Epithelial cell of prostate (primary cell): ENCODE measurements around the gene CLSTN3.

Experiments
- DNase-seq: peaks from one replicate; pipeline ENCODE4 v3.0.0-alpha.2; 2011; ENCODE audit warnings: low read depth, low spot score
- H3K27ac ChIP-seq: fragments of 450-650 bp; 2 replicates; pipeline ENCODE4 v1.5.1; 2017; ENCODE audit warnings: mild to moderate bottlenecking

The CLSTN3 gene

GRCh38 chr12:7129872-7130691 lies at the start of gene CLSTN3:
TSS of gene CLSTN3 (plus strand) at chr12:7130371. CDS start at chr12:7130649, 278 bp downstream.
- no peak within 1 kb of the TSS for H3K27ac ChIP-seq
- DNase-seq = peak; percentile 26

GRCh38 chr12:7081037-7081436 lies 49.1 kb upstream of the CLSTN3 start:
- DNase-seq = no peak
- no peak overlapping the region for H3K27ac ChIP-seq

GRCh38 chr12:7083125-7083524 lies 47.0 kb upstream of the CLSTN3 start:
- H3K27ac ChIP-seq = no peak overlapping the region
- no peak for DNase-seq

GRCh38 chr12:7089196-7089871 lies 40.8 kb upstream of the CLSTN3 start:
- DNase-seq = no peak
- H3K27ac ChIP-seq = no peak overlapping the region

- DNase-seq = no peak
- no peak overlapping the region for H3K27ac ChIP-seq
These were observed 39.8 kb upstream of the CLSTN3 start for GRCh38 chr12:7090222-7090998.

GRCh38 chr12:7091171-7091570 lies 39.0 kb upstream of the CLSTN3 start:
- no peak overlapping the region for H3K27ac ChIP-seq
- no peak for DNase-seq

- H3K27ac ChIP-seq = no peak overlapping the region
- DNase-seq = no peak
These were observed 38.4 kb upstream of the CLSTN3 start for GRCh38 chr12:7091660-7092228.

GRCh38 chr12:7092229-7092985 lies 37.8 kb upstream of the CLSTN3 start, which contains the start of gene C1R:
TSS of gene C1R (minus strand) at chr12:7092445. CDS start at chr12:7092388, 57 bp downstream.
- no peak within 1 kb of the TSS for H3K27ac ChIP-seq
- no peak for DNase-seq

- H3K27ac ChIP-seq = no peak overlapping the region
- DNase-seq = no peak
These were observed 37.1 kb upstream of the CLSTN3 start for GRCh38 chr12:7092986-7093460.

GRCh38 chr12:7093486-7093885 lies 36.7 kb upstream of the CLSTN3 start:
- DNase-seq = no peak
- H3K27ac ChIP-seq = no peak overlapping the region

GRCh38 chr12:7093892-7094291 lies 36.3 kb upstream of the CLSTN3 start:
- H3K27ac ChIP-seq = no peak overlapping the region
- DNase-seq = no peak

GRCh38 chr12:7096006-7096932 lies 33.9 kb upstream of the CLSTN3 start:
- no peak overlapping the region for H3K27ac ChIP-seq
- no peak for DNase-seq

- H3K27ac ChIP-seq = no peak overlapping the region
- no peak for DNase-seq
These were observed 33.2 kb upstream of the CLSTN3 start for GRCh38 chr12:7096979-7097378.

GRCh38 chr12:7099290-7099996 lies 30.7 kb upstream of the CLSTN3 start:
- no peak overlapping the region for H3K27ac ChIP-seq
- DNase-seq = no peak

GRCh38 chr12:7100239-7100638 lies 29.9 kb upstream of the CLSTN3 start:
- H3K27ac ChIP-seq = no peak overlapping the region
- DNase-seq = no peak

- H3K27ac ChIP-seq = no peak overlapping the region
- DNase-seq = no peak
These were observed 29.0 kb upstream of the CLSTN3 start for GRCh38 chr12:7101047-7101693.

GRCh38 chr12:7101694-7102131 lies 28.5 kb upstream of the CLSTN3 start:
- no peak for DNase-seq
- no peak overlapping the region for H3K27ac ChIP-seq
